Fibroblast of skin of back (primary cell): ENCODE data around the gene GLOD5. TPM values are rescaled to one million over a fixed set of nuclear protein-coding genes. Genes with fewer than 3 reads are reported as not detected.

ENCODE experiments used
- DNase-seq: peaks from one replicate; pipeline ENCODE4 v3.0.0-alpha.2; 2013
- polyA plus RNA-seq, 2 experiments: library from polyadenylated mRNA; unstranded; fragments of 120-200 nt; gene quantifications; one replicate each; pipeline ENCODE4 v1.2.1, GENCODE V29; 2013; ENCODE audit not compliant: insufficient read length in 2 of 2

The GLOD5 gene
- not detected for polyA plus RNA-seq (2013, experiment 1 of 2; ENCODE audit: insufficient read length)
- polyA plus RNA-seq (2013, experiment 2 of 2; ENCODE audit: insufficient read length): not detected

DNA sequence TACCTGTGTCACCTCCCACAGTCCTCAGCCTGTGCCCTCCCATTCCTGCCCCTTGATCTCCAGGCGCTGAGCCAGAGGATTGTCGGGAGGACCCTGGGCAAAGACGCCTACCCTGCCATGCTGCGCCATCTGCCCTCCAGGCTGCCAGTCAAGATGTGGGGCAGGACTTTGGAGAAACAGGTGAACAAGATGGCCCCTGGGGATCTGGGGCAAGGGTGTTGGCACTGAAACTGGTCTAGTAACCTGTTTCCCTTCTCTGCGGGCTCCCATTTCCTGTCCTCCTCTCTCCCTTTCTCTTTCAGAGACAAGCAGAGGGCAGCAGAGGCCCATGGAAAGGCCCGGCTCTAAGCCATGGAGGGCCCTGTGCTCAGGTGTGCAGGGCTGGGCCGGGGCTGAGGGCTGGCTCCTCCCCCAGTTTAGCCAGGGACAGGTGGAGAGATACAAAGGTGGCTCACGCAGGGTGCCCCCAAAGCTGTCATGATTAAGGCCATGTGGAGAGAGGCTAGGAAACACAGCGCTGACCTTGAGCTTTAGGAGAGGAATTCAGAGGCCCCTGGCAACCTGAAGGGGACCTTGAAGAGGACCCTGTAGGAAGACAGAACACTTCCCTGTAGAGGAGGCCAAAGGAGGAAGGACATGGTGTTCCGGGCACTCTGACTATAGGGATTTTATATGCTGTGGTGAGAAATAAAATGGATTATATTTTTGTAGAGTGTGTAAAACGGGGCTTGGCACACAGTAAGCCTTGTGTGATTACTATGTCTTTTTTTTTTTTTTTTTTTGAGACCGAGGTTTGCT lies at the start of gene GLOD5:
Gene GLOD5 (plus strand): TSS at position 74 of the 798 bp plus-strand sequence. CDS start 44 bp downstream, at position 118.
- DNase-seq: no peak

DNA sequence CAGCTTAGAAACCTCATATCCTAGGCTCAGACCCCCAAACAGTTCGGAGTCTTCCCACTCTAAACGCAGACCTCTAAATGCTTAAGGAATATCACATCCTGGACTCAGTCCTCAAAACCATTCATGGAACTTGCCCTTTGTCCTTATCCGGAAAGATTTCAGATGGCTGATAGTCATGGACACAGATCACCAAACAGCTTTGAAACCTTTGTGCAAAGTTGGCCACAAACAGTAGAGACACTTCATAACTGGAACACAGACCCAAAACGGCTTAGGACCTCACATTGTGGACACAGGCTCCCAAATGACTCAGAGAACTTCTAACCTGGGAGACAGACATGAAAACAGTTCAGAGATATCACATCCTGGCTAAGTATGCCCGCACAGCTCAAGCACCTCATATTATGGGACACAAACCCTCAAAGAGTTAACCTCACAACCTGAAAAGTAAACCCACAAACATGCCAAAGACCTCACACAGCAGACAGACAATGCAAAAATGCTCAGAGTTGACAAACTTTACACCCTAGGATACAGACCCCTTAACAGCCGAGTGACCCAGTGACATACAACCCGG lies 49.5 kb upstream of the GLOD5 start:
- DNase-seq: no peak

DNA sequence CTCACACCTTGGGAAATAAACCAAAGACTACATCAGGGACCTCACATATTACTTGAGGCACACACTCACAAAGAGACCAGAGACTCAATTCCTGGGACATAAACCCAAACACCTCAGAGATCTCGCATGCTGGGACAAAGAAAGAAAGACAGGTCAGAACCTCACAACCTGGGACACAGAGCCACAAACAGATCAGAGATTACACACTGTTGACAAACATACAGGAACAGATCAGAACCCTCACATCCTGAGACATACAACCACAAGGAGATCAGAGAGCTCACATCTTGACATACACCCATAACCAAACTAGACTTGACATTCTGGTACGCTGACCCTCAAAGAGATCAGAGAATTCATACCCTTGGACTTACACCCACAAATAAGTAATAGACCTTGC lies 47.7 kb upstream of the GLOD5 start:
- DNase-seq: no peak

GRCh38 chrX:48714573-48714972 lies 47.0 kb upstream of the GLOD5 start:
- peak; percentile 2 for DNase-seq

- peak; percentile 72 for DNase-seq
These were observed 46.5 kb upstream of the GLOD5 start for GRCh38 chrX:48715072-48715471.

- peak; percentile 15 for DNase-seq
These were observed 45.6 kb upstream of the GLOD5 start for GRCh38 chrX:48715876-48716502.

DNA sequence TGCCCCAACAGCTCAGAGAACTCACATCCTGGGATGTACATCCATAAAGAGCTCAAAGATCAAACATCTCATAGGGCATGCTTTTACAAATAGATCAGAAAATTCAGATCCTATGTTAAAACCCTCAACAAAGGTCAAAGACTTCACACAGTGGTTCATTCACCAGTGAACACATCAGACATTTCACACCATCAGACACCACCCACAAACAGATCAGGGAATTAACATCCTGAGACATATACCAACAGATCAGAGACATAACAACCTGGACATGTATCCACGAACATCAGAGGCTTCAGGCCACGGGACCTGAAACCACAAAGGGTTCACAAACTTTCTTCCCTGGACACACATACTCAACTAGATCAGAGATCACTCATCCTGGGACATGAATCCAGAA lies 41.6 kb upstream of the GLOD5 start:
- DNase-seq: no peak

GRCh38 chrX:48720577-48721250 lies 40.8 kb upstream of the GLOD5 start:
- no peak for DNase-seq

GRCh38 chrX:48721916-48722315 lies 39.6 kb upstream of the GLOD5 start:
- no peak for DNase-seq

GRCh38 chrX:48726596-48726995 lies 35.0 kb upstream of the GLOD5 start:
- DNase-seq: no peak

DNA sequence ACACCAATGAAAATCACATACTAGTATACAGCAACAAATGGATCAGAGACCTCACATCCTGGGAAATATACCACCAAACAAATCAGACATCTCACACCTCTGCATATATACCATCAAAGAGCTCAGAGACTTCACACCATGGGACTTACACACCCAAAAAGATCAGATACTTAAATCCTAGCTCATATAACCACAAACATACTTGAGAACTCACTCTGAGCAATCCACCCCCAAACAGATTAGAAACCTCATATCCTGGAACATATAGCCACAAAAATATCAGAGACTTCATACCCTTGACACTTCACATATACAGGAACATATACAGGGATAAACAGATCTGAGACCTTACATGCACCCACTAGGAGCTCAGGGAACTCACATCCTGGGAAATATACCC lies 32.9 kb upstream of the GLOD5 start:
- DNase-seq: no peak

DNA sequence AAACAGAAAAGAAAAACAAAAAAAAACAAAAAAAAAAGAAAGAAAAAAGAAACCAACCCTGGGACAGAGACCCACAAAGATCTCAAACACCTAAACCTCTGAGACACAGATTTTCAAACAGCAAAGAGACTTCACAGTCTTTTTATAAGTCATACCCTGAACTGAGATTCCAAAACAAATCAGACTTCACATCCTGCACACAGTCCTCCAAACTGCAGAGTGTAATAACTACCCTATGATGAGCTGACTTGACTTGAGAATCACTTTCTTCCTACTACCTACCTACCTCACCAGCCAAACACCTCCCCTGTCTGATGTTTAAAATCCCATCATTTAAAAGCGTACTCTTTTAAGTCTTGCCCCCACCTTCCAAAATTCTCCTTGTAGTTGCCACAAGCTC lies 25.2 kb upstream of the GLOD5 start:
- no peak for DNase-seq

GRCh38 chrX:48736878-48737212 lies 24.7 kb upstream of the GLOD5 start:
- no peak for DNase-seq

DNA sequence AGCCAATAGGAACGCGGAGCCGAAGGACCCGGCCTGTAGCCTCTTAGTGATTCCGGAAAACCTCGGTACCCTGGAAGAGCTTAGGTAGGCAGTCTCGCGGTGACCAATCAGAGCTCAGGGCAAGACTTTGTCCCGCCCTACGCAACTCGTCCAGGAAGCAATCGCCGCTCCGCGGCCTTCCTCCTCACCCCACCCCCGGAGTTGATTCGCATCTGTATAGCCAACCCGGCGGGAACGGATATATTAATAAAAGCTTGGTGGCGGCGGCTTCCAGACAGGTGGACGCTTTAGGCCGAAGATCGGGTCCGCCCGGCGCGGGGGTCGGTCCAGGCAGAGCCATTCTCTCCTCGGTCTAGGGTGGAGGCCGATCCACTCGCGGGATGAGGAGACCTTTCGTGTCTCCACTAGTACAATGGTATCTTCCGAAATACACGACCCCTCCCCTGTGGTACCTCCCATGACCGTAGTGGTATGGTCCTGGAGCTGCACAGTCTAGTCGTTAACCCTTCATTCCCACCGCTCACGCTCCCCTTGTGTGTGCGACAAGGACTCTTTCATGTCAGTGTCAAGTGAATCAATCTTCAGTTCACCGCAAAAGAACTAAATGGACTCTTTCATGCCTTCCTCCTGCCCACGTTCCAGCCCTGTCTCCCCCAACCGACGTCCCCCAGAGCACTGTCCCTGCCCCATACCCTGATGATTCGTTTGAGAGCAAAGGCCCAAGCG lies 24.2 kb upstream of the GLOD5 start:
- peak; percentile 97 for DNase-seq

GRCh38 chrX:48737940-48738339 lies 23.6 kb upstream of the GLOD5 start:
- DNase-seq: no peak

DNA sequence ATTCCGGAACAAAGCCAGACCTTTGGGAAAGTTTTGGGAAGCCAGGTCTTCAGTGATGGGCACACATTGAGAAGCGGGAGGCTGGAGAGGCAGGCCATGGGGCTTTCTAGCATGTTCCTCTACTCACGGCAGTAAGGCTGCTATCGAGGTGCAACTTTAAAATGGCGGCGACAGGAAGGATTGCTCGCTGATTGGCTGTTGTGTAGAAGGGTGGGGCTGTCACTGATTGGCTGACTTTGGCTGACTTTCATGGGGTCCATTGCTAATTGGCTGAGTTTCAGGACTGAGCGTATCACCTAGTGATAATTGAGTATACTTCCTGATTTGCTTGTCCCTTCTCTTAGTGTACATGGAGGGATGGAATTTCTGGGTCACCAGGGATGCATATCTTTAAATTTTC lies 19.7 kb upstream of the GLOD5 start:
- DNase-seq: no peak

DNA sequence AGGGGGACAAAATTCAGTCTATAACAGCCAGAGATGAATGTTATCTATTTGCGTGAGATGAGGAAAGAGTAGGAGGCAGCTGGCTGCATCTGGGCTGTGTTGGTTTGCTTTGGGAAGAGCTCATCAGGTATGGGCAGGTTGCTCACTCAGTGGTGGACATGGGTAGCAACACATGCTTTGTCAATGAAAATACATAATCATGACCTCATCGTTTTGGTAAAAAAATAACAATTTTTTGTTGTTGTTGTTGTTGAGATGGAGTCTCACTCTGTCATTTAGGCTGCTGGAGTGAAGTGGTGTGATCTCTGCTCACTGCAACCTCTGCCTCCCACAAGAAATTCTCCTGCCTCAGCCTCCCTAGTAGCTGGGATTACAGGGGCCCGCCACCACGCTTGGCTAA lies 16.3 kb upstream of the GLOD5 start:
- DNase-seq: no peak

DNA sequence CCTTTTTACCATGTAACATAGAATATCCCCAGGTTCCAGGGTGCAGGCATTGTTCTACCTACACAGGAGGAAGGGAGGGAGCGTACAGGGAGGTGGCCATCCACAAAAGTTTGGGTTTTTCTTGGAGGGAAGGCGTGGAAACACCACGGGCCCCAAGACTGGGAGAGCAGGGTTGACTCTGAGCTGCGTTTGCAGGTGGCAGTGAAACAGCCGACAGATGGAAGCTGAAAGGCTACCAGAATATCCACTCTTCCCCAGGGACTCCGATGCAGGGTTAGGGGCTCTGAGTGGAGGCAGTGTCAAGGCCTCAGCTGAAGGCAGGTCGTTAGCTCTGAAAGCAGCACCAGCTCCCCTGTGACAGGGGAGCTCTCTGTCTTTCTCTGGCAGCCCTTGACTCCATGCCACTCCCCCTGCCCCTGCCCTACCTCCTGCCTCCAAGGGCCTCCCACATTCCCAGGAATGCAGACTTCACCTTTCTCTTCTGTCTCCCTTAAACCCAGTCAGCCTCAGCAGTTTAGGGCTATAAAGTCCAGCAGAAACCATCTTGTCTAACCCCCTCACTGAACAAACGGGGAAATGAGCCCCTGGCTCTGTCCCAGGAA lies 14.0 kb upstream of the GLOD5 start:
- no peak for DNase-seq

DNA sequence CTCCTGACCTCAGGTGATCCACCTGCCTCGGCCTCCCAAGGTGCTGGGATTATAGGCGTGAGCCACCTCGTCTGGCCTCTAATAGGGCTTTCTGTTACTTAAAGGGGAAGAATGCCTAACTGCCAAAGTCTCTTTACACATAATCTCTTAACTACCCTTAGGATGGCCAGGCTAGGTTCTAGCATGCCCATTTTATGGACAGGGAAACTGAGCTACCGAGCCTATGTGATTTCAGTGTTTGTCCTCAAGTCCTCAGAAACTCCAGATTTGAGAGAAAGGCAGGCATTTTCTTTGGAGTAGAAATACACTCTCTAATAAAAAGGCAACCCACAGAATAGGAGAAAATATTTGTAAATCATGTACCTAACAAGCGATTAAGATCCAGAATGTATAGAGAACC lies 12.4 kb upstream of the GLOD5 start:
- DNase-seq: no peak

GRCh38 chrX:48751343-48751742 lies 10.2 kb upstream of the GLOD5 start:
- DNase-seq: no peak

GRCh38 chrX:48752498-48752897 lies 9.0 kb upstream of the GLOD5 start:
- no peak for DNase-seq

DNA sequence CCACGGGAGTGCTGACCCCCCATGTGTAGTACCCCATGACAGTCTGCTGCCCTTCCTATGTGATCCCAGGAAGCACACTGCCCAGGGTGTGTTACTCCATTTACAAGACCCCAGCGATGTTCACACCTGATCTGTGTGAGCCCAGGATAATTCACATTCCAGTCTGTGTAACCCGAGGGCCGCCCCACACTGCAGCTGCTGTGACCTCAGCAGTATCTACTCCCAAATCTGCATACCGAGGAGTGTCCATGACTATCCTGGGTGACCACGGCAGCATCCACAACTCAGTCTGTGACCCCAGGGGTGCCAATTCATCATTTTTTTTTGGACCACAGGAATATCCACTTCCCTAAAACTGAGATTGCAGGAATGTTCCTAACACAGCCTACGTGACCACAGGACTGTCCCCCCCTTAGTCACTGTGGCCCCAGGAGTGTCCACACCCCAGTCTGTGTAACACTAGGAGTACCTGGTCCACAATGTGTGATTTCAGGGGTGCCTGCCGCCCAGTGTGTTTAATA lies 7.8 kb upstream of the GLOD5 start:
- no peak for DNase-seq
